Hepatocyte (in vitro differentiated cells): ENCODE measurements around the gene GRK5. TPM values are rescaled to one million over a fixed set of nuclear protein-coding genes. Genes with fewer than 3 reads are reported as not detected.
A peak's percentile ranks its signal among the peaks of the same experiment; 100 is the strongest.

ENCODE experiments used
- DNase-seq: peaks from one replicate; pipeline ENCODE4 v3.0.0-alpha.2; 2016; ENCODE audit warnings: low spot score
- H2AFZ ChIP-seq: fragments of 200-600 bp; sonication (generic); 2 replicates; pipeline ENCODE4 v1.6.0; 2016; ENCODE audit warnings: antibody characterized with exemption, mild to moderate bottlenecking
- H3K27ac ChIP-seq: fragments of 200-600 bp; sonication (generic); 2 replicates; pipeline ENCODE4 v1.5.1; 2016; ENCODE audit warnings: mild to moderate bottlenecking
- H3K27me3 ChIP-seq: fragments of 200-600 bp; sonication (generic); 2 replicates; pipeline ENCODE4 v1.6.1; 2016
- H3K36me3 ChIP-seq: fragments of 200-600 bp; sonication (generic); replicated peaks from 2 replicates; pipeline ENCODE4 v1.5.1; 2016; ENCODE audit warnings: low read depth; ENCODE audit not compliant: insufficient read depth
- H3K4me1 ChIP-seq: fragments of 200-600 bp; sonication (generic); 2 replicates; pipeline ENCODE4 v1.5.1; 2016; ENCODE audit warnings: mild to moderate bottlenecking, moderate library complexity; ENCODE audit not compliant: insufficient read depth
- H3K4me2 ChIP-seq: fragments of 200-600 bp; sonication (generic); 2 replicates; pipeline ENCODE4 v1.6.0; 2016
- H3K4me3 ChIP-seq: fragments of 200-600 bp; sonication (generic); 2 replicates; pipeline ENCODE4 v1.5.1; 2016; ENCODE audit warnings: mild to moderate bottlenecking
- H3K79me2 ChIP-seq: fragments of 200-600 bp; sonication (generic); 2 replicates; pipeline ENCODE4 v1.6.0; 2017; ENCODE audit warnings: mild to moderate bottlenecking
- H3K9me2 ChIP-seq: fragments of 200-600 bp; sonication (generic); replicated peaks from 2 replicates; pipeline ENCODE4 v1.6.0; 2017; ENCODE audit warnings: mild to moderate bottlenecking; ENCODE audit not compliant: insufficient read depth
- H3K9me3 ChIP-seq: fragments of 200-600 bp; sonication (generic); 2 replicates; pipeline ENCODE4 v1.5.1; 2016; ENCODE audit warnings: low read depth, mild to moderate bottlenecking
- H4K20me1 ChIP-seq: fragments of 200-600 bp; sonication (generic); 2 replicates; pipeline ENCODE4 v1.6.0; 2016; ENCODE audit warnings: mild to moderate bottlenecking; ENCODE audit not compliant: insufficient read depth, poor library complexity, severe bottlenecking
- EZH2 ChIP-seq: fragments of 200-600 bp; sonication (generic); IDR thresholded peaks from 2 replicates; pipeline ENCODE4 v1.6.1; 2016; ENCODE audit warnings: antibody characterized with exemption, mild to moderate bottlenecking, borderline replicate concordance
- EZH2phosphoT487 ChIP-seq: fragments of 200-600 bp; sonication (generic); IDR thresholded peaks from one replicate; pipeline ENCODE4 v1.6.1; 2018; ENCODE audit warnings: antibody characterized with exemption, mild to moderate bottlenecking, low read depth, moderate library complexity; ENCODE audit not compliant: unreplicated experiment, severe bottlenecking
- WGBS: methylation state at CpG from one replicate; pipeline ENCODE4 v1.1.6; 2016; ENCODE audit warnings: low lambda C conversion rate; ENCODE audit errors: missing lambda C conversion rate; 5-methylcytosine and 5-hydroxymethylcytosine counted together
- polyA plus RNA-seq: library from polyadenylated mRNA; unstranded; fragments of >200 nt; fragmentation: Nextera tagmentation; extraction: Ambion mirVana; gene quantifications from 2 replicates; pipeline ENCODE4 v1.2.1, GENCODE V29; 2016
- total RNA-seq: library from RNA; depleted of rRNA; stranded (reverse); fragments of >200 nt; gene quantifications from 2 replicates; pipeline ENCODE4 v1.2.3, GENCODE V29; 2014
- TF ChIP-seq, protein P1 (sequence below): fragments of 200-600 bp; sonication (generic); IDR thresholded peaks from 2 replicates; pipeline ENCODE4 v1.5.1; 2016; ENCODE audit warnings: antibody characterized with exemption, mild to moderate bottlenecking; ENCODE audit not compliant: poor library complexity

Gene GRK5
- total and polyA plus RNA-seq, 2 experiments from 2014 or later: 7.6 to 19.9 TPM

DNA sequence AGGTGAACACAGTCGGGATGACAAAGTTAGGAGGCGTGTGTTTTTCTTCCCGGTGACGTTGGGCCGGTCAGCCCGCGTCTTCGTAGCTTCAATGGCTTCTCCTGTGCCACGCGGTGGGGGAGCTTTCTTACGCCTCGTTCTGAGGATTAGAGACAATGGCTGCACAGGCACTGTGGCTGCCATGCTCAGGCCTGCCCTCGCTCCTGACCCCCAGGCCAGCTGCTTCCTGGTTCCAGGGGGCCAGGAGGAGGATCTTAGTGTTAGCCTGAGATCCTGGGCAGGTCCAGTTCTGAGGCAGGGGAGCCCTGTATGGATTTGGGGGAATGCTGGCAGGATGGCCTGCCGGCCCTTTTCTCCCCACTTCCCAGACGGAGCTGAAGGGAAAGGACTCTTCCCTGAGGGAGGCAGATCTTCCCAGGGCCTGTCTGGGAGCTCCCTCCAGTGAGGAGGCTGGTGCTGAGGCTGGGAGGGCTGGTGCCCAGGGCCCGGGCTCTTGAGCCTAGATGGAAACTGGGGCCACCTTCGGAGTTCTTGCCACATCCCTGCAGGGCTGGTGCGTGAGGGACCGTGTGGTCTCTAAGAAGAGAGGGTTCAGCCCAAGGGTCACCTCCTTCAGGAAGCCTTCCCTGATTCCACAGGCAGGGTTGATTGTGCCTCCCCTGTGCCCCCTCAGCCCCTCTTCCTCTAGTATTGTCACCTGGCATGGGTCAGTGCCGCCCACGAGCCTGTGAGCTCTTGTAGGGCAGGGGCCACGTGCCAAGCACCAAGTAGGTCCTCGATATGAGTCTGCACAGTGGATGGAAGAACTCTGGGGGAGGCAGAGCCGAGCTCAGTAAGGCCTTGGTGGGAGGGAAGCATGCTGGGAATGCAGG, 101.4 kb downstream of the GRK5 start:
- Histone ChIP-seq H2AFZ (no peak overlapping the region), H3K9me3 (no peaks in the 10 kb centered on the region), H3K27ac (no peak overlapping the region), H3K27me3 (no peaks in the 10 kb centered on the region), H3K9me2 (no peaks in the 10 kb centered on the region), H3K4me3 (no peak overlapping the region), H3K79me2 (peaks cover 74% of the 10 kb centered on the region), H3K4me1 (peaks cover 8% of the 10 kb centered on the region), H3K36me3 (no peaks in the 10 kb centered on the region), H4K20me1 (no peaks in the 10 kb centered on the region), H3K4me2 (no peak overlapping the region)
- WGBS: 94% methylated on average over 24 of the region's 24 CpGs
- DNase-seq: no peak
- TF ChIP-seq EZH2phosphoT487 (no peak), EZH2 (no peak)
- TF ChIP-seq, protein P1, sequence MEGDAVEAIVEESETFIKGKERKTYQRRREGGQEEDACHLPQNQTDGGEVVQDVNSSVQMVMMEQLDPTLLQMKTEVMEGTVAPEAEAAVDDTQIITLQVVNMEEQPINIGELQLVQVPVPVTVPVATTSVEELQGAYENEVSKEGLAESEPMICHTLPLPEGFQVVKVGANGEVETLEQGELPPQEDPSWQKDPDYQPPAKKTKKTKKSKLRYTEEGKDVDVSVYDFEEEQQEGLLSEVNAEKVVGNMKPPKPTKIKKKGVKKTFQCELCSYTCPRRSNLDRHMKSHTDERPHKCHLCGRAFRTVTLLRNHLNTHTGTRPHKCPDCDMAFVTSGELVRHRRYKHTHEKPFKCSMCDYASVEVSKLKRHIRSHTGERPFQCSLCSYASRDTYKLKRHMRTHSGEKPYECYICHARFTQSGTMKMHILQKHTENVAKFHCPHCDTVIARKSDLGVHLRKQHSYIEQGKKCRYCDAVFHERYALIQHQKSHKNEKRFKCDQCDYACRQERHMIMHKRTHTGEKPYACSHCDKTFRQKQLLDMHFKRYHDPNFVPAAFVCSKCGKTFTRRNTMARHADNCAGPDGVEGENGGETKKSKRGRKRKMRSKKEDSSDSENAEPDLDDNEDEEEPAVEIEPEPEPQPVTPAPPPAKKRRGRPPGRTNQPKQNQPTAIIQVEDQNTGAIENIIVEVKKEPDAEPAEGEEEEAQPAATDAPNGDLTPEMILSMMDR: no peak

DNA sequence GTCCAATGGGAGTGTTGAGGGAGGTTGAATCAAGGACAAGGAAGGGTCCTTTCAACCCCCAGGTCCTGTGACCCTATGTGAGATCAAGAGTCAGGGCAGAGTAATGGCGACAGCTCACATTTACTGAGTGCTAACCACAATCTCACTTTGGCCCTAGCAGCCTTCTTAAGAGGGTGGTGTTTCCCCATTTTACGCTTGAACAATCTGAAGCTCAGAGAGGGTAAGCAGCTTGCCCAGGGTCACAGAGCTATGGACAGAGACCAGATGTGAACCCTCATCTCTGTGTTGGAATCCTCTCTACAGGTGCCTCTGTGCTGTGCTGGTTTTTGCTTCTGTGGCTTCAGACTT, 102.0 kb downstream of the GRK5 start:
- Histone ChIP-seq H3K36me3 (no peaks in the 10 kb centered on the region), H3K4me2 (no peak overlapping the region), H3K9me3 (no peaks in the 10 kb centered on the region), H3K4me3 (no peak overlapping the region), H3K27me3 (no peaks in the 10 kb centered on the region), H2AFZ (no peak overlapping the region), H4K20me1 (no peaks in the 10 kb centered on the region), H3K9me2 (no peaks in the 10 kb centered on the region), H3K4me1 (peaks cover 8% of the 10 kb centered on the region), H3K27ac (no peak overlapping the region), H3K79me2 (peaks cover 78% of the 10 kb centered on the region)
- TF ChIP-seq EZH2 (no peak), EZH2phosphoT487 (no peak)
- TF ChIP-seq, protein P1: no peak
- DNase-seq: no peak
- WGBS: 97% methylated on average over 2 of the region's 2 CpGs

DNA sequence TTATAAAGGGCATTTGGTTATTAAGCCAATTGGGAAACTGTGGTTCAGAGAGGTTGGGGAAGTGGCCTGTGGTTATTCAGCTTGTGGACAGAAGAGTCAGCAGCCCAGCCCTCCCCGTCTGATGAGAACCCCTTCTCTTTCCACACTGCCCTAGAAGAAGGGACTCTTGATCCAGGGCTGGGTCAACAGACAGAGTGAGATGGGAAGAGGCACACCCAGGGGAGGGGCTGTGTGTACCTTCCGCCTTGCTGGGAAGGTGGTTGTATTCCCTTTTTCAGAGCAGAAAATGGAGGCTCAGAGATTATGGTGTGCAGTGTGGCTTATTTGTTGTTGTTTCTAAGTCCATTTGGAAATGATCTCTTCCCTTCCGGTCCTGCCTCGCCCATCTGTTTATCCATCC, 103.4 kb downstream of the GRK5 start:
- Histone ChIP-seq H3K27ac (peak overlapping the region; percentile 70), H3K9me2 (no peaks in the 10 kb centered on the region), H3K4me3 (no peak overlapping the region), H3K27me3 (no peaks in the 10 kb centered on the region), H2AFZ (no peak overlapping the region), H3K9me3 (no peaks in the 10 kb centered on the region), H3K36me3 (no peaks in the 10 kb centered on the region), H3K4me1 (peaks cover 18% of the 10 kb centered on the region), H4K20me1 (no peaks in the 10 kb centered on the region), H3K79me2 (peaks cover 74% of the 10 kb centered on the region), H3K4me2 (no peak overlapping the region)
- 86% methylated on average over 4 of the region's 4 CpGs for WGBS
- DNase-seq: peak; percentile 41
- no peak for TF ChIP-seq EZH2
- TF ChIP-seq, protein P1: no peak
- no peak for TF ChIP-seq EZH2phosphoT487
